HG02678 (cell line): Measurements from ENCODE around the gene COQ5.
"Not testable (repeated sequence)": the region's sequence is repeated elsewhere in the genome, so short reads cannot be mapped to it uniquely, and the experiment has no call there.

Source experiments
- ATAC-seq: cut with Tn5 transposase; IDR thresholded peaks from one replicate; pipeline ENCODE4 v1.9.1; 2021; ENCODE audit warnings: mild to moderate bottlenecking, moderate library complexity; ENCODE audit not compliant: unreplicated experiment

COQ5 gene, protein sequence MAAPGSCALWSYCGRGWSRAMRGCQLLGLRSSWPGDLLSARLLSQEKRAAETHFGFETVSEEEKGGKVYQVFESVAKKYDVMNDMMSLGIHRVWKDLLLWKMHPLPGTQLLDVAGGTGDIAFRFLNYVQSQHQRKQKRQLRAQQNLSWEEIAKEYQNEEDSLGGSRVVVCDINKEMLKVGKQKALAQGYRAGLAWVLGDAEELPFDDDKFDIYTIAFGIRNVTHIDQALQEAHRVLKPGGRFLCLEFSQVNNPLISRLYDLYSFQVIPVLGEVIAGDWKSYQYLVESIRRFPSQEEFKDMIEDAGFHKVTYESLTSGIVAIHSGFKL

GRCh38 chr12:120528861-120529525 is at the start of gene COQ5:
Gene COQ5, minus strand, starts transcription at chr12:120529158. Its CDS starts 17 bp downstream, at chr12:120529141.
- peak; percentile 86 for ATAC-seq

DNA sequence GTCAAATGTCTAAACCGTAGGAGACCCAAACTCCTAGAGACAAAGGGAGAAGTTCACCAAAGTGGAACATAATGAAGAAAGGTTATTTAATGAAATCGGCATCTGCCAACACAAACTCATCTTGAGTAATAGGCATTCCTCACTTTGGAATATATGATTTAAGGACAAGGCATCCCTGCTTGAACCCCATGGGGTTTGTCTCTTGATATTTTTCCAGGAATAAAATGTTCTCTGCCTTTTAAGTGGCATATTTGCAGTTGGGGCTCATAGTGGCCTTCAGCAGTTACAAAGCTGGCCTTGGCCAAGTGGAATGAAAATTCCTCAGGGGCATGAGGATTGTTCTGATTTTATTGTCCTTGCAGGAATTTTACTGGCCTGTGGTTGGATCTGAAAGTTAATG is 45.1 kb upstream of the COQ5 start:
- ATAC-seq = no peak

DNA sequence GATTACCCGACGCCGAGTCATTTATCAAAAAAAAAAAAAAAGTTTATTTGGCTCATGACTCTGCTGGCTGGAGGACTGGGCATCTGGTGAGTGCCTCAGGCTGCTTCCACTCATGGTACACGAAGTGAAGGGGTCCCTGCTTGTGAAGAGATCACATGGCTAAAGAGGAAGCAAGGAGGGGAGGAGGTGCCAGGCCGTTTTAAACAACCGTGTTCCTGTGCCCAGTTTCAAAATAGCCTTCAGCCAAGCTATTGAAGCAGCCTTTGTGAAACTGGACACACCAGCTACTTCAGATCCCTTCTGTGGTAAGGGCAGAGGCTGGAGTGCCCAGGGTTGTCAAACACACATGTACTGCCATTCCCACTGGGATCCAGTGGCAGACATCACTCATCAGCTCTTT is 44.6 kb upstream of the COQ5 start:
- no peak for ATAC-seq

DNA sequence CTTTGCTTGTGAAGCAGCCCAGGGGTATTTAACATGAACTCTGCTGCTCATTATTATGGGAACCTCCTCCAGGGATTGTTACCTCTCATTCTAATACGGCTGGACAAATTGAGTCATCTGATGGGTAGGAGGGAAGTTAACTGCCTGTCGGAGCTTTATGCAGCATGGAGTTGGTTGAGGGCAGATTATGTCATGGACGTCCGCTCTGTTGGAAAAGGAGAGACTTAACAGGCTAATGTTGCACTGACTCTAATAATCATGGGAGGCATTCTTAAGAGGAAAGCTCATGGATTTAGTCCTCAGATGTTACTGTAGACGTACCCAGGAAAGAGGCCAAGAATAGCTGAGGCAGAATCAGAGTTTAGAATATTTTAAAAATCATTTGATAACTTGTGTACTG is 42.3 kb upstream of the COQ5 start:
- no peak for ATAC-seq

DNA sequence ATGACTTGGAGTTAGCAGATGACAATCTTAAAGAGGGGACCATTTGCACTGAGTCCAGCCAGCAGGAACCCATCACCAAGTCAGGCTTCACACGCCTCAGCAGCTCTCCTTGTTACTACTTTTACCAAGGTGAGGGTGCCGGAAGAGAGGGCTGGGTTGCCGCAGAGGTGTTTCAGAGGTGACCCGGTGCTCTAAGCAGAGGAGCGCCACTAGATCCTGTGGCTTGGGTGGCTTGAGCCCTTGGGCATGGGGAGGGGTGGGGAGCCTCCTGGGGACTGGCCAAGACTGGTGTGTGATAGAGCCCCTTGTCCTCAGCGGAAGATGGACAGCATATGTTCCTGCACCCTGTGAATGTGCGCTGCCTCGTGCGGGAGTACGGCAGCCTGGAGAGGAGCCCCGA is 34.5 kb upstream of the COQ5 start:
- no peak for ATAC-seq

DNA sequence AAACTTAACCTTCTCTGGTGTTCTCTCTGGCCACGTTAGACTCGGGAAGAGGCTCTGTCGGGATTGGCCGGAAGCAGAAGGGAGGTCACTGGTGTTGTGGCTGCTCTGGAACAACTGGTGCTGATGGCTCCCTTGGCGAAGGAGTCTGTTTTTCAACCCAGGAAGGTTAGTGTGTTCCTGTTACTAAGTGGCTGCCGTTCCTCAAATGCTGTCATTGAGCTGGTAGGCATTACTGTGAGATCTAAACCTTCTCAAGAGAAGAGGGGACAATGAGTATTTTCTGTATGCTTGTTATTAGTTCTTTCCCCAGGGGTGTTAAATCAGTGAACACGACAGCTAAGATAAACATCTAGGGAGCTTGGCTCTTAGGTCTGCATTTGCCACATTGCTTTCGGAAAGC is 33.9 kb upstream of the COQ5 start:
- no peak for ATAC-seq

DNA sequence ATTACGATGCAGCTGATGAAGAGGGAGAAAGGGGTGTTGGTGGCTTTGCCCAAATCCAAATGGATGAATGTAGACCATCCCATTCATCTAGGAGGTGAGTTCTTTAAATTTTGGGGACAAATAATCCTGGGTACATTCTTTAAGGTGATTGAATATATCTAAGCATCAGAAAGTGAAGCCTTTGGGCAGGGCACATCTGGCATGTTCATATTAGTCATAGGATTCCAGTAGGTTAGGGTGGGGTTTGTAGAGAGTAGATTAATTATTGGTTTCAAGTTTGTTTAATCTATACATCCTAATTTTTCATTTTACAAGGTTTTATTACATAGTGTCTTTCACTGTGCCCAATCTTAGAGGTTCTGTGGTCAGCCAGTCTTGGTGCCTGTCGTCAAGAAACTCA is 28.6 kb upstream of the COQ5 start:
- no peak for ATAC-seq

- ATAC-seq = no peak
Measured at GRCh38 chr12:120554678-120555077, 25.7 kb upstream of the COQ5 start.

DNA sequence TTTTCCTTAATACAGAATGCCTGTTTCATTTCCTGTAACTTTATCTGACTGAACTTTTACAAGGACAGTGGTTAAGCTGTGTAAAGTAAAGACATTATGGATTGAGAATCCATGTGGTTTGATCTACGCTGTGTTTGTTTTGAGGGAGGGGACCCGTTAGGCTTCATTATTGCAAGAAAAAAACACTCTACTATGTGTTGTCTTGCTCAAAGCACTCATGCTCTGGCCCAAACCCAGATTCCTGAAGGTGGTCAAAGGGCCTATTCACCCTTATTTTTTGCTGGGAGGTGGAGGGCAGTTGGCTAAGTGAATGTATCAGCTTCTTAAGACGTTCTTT is 17.1 kb upstream of the COQ5 start:
- ATAC-seq = no peak

GRCh38 chr12:120544691-120545090 is 15.7 kb upstream of the COQ5 start:
- no peak for ATAC-seq

DNA sequence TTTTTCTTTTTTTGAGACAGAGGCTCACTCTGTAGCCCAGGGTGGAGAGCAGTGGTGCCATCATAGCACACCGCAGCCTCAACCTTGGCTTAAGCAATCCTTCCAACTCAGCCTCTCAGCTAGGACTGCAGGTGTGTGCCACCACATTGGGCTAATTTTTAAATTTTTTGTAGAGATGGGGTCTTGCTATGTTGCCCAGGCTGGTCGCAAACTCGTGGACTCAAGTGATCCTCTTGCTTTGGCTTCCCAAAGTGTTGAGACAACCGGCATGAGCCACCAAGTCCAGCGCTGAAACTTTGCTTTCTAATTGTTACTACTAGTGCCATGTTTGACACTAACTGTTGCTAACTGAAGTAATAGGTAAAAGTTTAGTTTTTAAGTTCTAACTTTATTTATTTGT is 13.2 kb upstream of the COQ5 start:
- no peak for ATAC-seq

DNA sequence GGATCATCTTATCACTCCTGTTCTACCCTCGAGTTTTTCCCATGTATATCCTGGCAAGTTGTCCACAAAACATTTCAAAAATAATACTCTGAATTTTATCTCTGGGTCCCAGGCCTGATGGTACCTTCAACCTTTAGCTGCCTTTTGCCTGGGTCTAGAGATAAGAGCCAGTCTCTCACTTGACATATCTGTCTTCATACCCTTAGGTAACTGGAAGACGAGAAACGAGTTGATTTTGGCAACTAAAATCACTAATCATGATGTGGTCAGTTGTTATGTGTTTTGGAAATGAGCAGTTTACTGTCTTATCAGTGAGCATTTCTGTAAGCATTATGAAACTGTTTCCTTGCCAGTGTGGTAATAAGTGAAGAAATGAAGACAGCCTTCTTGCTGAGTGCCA is 11.5 kb upstream of the COQ5 start:
- no peak for ATAC-seq

- ATAC-seq = no peak
Measured at GRCh38 chr12:120539303-120539702, 10.3 kb upstream of the COQ5 start.

- no peak for ATAC-seq
Measured at GRCh38 chr12:120538281-120539156, 9.6 kb upstream of the COQ5 start.

- ATAC-seq = no peak
Measured at GRCh38 chr12:120537856-120538220, 8.9 kb upstream of the COQ5 start.

DNA sequence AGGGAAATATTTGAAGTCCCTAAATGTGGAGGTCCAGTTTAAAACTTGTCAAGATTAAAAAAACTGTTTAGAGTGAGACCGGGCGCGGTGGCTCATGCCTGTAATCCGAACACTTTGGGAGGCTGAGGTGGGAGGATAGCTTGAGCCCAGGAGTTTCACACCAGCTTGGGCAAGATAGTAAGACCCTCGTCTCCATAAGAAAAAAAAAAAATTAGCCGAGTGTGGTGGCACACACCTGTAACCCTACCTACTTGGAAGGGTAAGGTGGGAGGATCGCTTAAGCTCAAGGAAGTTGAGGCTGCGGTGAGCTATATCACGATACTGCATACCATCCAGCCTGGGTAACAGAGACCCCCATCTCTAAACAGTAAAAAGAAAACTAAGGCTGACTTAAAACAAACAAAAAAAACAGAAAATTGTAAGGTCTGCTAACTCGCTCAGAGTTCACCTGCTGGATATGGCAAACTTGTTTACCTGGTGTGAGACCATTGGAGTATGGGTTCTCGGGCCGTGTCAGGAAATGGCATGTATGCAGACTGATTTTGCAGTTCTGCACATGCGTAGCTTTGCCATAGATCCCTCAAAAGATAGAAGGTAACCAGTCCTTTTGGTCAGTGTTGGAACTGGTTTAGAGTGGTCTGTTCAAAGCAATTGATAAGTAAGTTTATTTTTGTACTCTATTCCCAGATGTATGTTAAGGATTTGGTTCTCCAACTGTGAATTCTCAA is 7.3 kb upstream of the COQ5 start:
- no peak for ATAC-seq

GRCh38 chr12:120534703-120535655 is 6.0 kb upstream of the COQ5 start:
- ATAC-seq = peak; percentile 49

GRCh38 chr12:120534203-120534702 is 5.3 kb upstream of the COQ5 start, which contains the start of gene RNF10:
Gene RNF10, plus strand, starts transcription at chr12:120534356. Its CDS starts 456 bp downstream, at chr12:120534812.
- ATAC-seq = peak; percentile 68

DNA sequence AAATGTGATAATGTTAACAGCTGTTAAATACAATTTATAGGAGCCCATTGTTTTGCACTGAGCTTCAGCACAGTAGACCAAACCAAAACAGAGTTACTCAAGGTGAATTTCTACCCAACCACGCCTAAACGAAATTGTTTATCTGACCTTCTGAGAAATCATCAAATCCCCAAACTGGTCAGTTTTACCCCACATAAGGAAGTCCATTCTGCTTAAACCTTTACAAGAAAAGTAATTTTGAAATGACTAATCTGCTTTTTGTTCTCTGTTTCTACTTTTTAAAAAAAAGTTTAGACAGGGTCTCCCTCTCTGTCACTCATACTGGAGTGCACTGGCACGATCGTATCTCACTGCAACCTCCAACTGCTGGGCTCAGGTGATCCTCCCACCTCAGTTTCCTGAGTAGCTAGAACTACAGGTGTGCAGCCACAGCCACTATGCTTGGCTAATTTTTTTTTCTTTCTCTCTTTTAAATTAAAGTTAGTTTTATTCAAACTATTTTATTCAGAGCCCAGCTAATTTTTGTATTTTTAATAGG is 3.8 kb upstream of the COQ5 start:
- no peak for ATAC-seq

DNA sequence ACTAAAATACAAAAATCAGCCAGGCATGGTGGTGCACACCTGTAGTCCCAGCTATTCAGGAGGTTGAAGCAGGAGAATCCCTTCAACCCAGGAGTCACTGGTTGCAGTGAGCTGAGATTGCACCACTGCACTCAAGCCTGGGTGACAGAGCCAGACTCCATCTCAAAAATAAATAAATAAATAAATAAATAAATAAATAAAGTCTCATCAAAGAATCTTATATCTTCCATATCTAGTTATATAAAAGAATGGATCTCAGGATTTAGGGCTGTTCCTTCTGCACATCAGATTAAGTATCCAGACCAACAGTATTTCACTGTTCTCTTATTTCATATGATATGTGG is 1.4 kb upstream of the COQ5 start:
- not testable (repeated sequence) for ATAC-seq
